ENCODE measurements around the gene PRAMEF5.
"Not testable (repeated sequence)": the region's sequence is repeated elsewhere in the genome, so short reads cannot be mapped to it uniquely, and the experiment has no call there.

PRAMEF5 gene

GRCh38 chr1:13253898-13254297 lies at the start of gene PRAMEF5:
Gene PRAMEF5 (plus strand): TSS chr1:13254198. CDS start chr1:13259269, 5,071 bp downstream.
- not testable (repeated sequence) for DNase-seq (ENCODE audit: low spot score)

- DNase-seq (ENCODE audit: low spot score): not testable (repeated sequence)
These were observed 45.3 kb upstream of the PRAMEF5 start for GRCh38 chr1:13208712-13209111.

GRCh38 chr1:13216619-13217018 lies 37.4 kb upstream of the PRAMEF5 start:
- DNase-seq (ENCODE audit: low spot score): not testable (repeated sequence)

- not testable (repeated sequence) for DNase-seq (ENCODE audit: low spot score)
These were observed 34.8 kb upstream of the PRAMEF5 start for GRCh38 chr1:13219203-13219602.

GRCh38 chr1:13222788-13223187 lies 31.2 kb upstream of the PRAMEF5 start:
- DNase-seq (ENCODE audit: low spot score): not testable (repeated sequence)

- no peak for DNase-seq (ENCODE audit: low spot score)
These were observed 29.4 kb upstream of the PRAMEF5 start for GRCh38 chr1:13224480-13225060.

- not testable (repeated sequence) for DNase-seq (ENCODE audit: low spot score)
These were observed 28.3 kb upstream of the PRAMEF5 start, which contains the start of gene PRAMEF18 for GRCh38 chr1:13225675-13226204. Gene PRAMEF18 (minus strand): TSS chr1:13226154. CDS start chr1:13226106, 48 bp downstream.

GRCh38 chr1:13227271-13228055 lies 26.5 kb upstream of the PRAMEF5 start:
- DNase-seq (ENCODE audit: low spot score): not testable (repeated sequence)

GRCh38 chr1:13228343-13228781 lies 25.6 kb upstream of the PRAMEF5 start:
- no peak for DNase-seq (ENCODE audit: low spot score)

- not testable (repeated sequence) for DNase-seq (ENCODE audit: low spot score)
These were observed 23.9 kb upstream of the PRAMEF5 start for GRCh38 chr1:13230096-13230495.

GRCh38 chr1:13230601-13231000 lies 23.4 kb upstream of the PRAMEF5 start:
- DNase-seq (ENCODE audit: low spot score): not testable (repeated sequence)

- DNase-seq (ENCODE audit: low spot score): not testable (repeated sequence)
These were observed 22.8 kb upstream of the PRAMEF5 start for GRCh38 chr1:13231061-13231750.

- DNase-seq (ENCODE audit: low spot score): not testable (repeated sequence)
These were observed 21.9 kb upstream of the PRAMEF5 start for GRCh38 chr1:13232056-13232455.

- DNase-seq (ENCODE audit: low spot score): not testable (repeated sequence)
These were observed 19.9 kb upstream of the PRAMEF5 start for GRCh38 chr1:13234057-13234456.

- not testable (repeated sequence) for DNase-seq (ENCODE audit: low spot score)
These were observed 16.4 kb upstream of the PRAMEF5 start for GRCh38 chr1:13237572-13237971.

- DNase-seq (ENCODE audit: low spot score): not testable (repeated sequence)
These were observed 14.4 kb upstream of the PRAMEF5 start for GRCh38 chr1:13239633-13240032.

- not testable (repeated sequence) for DNase-seq (ENCODE audit: low spot score)
These were observed 10.3 kb upstream of the PRAMEF5 start for GRCh38 chr1:13243536-13244263.

- DNase-seq (ENCODE audit: low spot score): not testable (repeated sequence)
These were observed 8.0 kb upstream of the PRAMEF5 start for GRCh38 chr1:13245841-13246553.

- DNase-seq (ENCODE audit: low spot score): not testable (repeated sequence)
These were observed 7.5 kb upstream of the PRAMEF5 start for GRCh38 chr1:13246554-13246871.

- DNase-seq (ENCODE audit: low spot score): not testable (repeated sequence)
These were observed 6.9 kb upstream of the PRAMEF5 start for GRCh38 chr1:13247122-13247521.

- not testable (repeated sequence) for DNase-seq (ENCODE audit: low spot score)
These were observed 11.1 kb downstream of the PRAMEF5 start for GRCh38 chr1:13265124-13265523.

Data from iPS-NIHi11 (cell line).